GM12872 (cell line): ENCODE results near the gene ESPL1.

Experiments used
- TF ChIP-seq, protein P1 (sequence below): IDR thresholded peaks from 3 replicates; pipeline ENCODE4 v1.5.1; 2011; ENCODE audit warnings: low read depth, mild to moderate bottlenecking, low read length, moderate library complexity; ENCODE audit not compliant: insufficient read depth

ESPL1 gene

GRCh38 chr12:53320352-53321195, 52.5 kb downstream of the ESPL1 start:
- TF ChIP-seq, protein P1, sequence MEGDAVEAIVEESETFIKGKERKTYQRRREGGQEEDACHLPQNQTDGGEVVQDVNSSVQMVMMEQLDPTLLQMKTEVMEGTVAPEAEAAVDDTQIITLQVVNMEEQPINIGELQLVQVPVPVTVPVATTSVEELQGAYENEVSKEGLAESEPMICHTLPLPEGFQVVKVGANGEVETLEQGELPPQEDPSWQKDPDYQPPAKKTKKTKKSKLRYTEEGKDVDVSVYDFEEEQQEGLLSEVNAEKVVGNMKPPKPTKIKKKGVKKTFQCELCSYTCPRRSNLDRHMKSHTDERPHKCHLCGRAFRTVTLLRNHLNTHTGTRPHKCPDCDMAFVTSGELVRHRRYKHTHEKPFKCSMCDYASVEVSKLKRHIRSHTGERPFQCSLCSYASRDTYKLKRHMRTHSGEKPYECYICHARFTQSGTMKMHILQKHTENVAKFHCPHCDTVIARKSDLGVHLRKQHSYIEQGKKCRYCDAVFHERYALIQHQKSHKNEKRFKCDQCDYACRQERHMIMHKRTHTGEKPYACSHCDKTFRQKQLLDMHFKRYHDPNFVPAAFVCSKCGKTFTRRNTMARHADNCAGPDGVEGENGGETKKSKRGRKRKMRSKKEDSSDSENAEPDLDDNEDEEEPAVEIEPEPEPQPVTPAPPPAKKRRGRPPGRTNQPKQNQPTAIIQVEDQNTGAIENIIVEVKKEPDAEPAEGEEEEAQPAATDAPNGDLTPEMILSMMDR = no peak

- TF ChIP-seq, protein P1 = no peak
Measured at GRCh38 chr12:53324113-53324778, 56.1 kb downstream of the ESPL1 start.

DNA sequence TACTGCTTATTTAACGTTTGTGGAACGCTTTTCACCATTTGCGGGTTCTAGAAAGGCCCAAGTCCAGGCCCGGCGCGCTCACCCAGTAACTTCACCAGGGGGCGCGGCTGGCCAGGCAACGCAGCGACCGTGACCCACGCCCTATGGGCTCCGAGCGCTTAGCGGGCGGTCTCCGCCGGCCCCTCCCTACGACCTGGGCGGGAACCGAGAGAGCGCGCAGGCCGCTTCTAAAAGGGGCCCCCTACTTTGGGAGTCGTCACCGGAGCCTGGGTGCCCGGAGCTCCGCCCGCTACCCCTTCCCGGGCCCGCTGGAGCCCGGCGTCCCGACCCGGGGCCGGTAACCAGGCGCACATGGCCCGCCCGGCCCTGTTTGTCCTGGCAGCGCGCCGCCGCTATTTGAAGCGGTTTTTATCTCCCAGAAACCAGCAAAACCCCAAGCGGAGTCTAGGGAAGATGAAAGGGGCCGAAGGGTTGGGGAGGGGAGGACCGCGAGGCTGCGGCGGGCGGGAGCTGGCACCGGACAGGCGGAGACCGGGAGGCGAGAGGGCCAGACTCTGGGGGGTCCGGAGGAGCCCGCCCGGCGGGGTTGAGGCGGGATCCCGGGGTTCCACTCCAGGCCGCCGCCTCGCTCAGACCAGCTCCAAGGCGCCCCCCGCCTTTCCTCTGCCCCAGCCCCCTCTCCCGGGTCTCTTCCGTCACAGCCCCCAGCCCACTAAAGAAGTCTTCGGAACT, 56.8 kb downstream of the ESPL1 start:
- TF ChIP-seq, protein P1 = peak; percentile 61

DNA sequence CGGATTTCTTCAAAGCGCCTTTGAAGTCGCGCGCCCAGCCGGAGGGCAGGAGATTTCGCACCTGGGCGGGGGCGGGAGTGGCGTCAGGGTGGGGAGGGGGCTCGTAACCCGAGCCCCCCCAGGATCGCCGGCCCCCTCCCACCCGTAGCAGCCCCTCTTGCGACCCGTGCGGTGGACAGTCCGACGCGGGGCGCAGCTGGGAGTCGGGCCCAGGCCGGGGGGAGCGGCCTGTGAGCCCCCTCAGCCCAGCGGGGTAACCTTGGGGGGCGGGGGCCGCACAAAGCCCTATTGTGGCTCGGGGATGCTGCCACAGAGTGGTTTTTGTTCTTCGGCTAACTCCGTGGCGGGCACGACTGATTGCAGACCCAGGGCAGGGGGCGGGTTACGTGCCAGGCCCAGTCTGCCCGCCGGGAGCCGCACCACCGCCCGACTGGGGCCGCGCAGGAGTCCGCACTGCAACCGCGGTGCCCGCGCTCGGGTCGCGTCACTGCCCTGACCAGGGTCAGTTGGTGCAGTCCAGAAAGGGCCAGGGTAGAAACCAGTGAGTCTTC, 57.5 kb downstream of the ESPL1 start:
- TF ChIP-seq, protein P1 = no peak

- TF ChIP-seq, protein P1 = no peak
Measured at GRCh38 chr12:53326460-53327185, 58.5 kb downstream of the ESPL1 start.

- TF ChIP-seq, protein P1 = 0 out of 3 replicates have a peak, but pooled peaks have one; percentile 6
Measured at GRCh38 chr12:53327435-53328042, 59.4 kb downstream of the ESPL1 start.
